HEK293 (cell line): ENCODE results near the gene VCL.

Experiments used
- HOXD13 ChIP-seq: sonication (generic); formaldehyde crosslinking; IDR thresholded peaks from 2 replicates; pipeline ENCODE4 v1.8.0; 2022; ENCODE audit warnings: missing genetic modification reagents, borderline replicate concordance
- MYNN ChIP-seq: fragments of 450-650 bp; formaldehyde crosslinking; IDR thresholded peaks from 2 replicates; pipeline ENCODE4 v1.5.1; 2016; ENCODE audit warnings: missing biosample characterization, missing genetic modification characterization, borderline replicate concordance
- TCF7L2 ChIP-seq: IDR thresholded peaks from 2 replicates; pipeline ENCODE4 v1.6.1; 2011; ENCODE audit warnings: low read depth, mild to moderate bottlenecking, inconsistent platforms, low read length, moderate library complexity, borderline replicate concordance
- TRIM28 ChIP-seq: IDR thresholded peaks from 2 replicates; pipeline ENCODE4 v1.6.1; 2011; ENCODE audit warnings: low read length, control low read depth, borderline replicate concordance
- WT1 ChIP-seq: fragments of 450-650 bp; formaldehyde crosslinking; IDR thresholded peaks from 2 replicates; pipeline ENCODE4 v1.5.1; 2016; ENCODE audit warnings: missing biosample characterization, missing genetic modification characterization
- ZEB2 ChIP-seq: fragments of 450-650 bp; formaldehyde crosslinking; IDR thresholded peaks from 2 replicates; pipeline ENCODE4 v1.5.1; 2016; ENCODE audit warnings: missing biosample characterization, missing genetic modification characterization
- ZNF112 ChIP-seq: fragments of 450-650 bp; formaldehyde crosslinking; IDR thresholded peaks from 2 replicates; pipeline ENCODE4 v1.5.0; 2017; ENCODE audit warnings: missing biosample characterization, missing genetic modification characterization
- ZNF138 ChIP-seq: fragments of 450-650 bp; formaldehyde crosslinking; IDR thresholded peaks from 2 replicates; pipeline ENCODE4 v1.5.1; 2016; ENCODE audit warnings: missing biosample characterization, missing genetic modification characterization, borderline replicate concordance
- ZNF146 ChIP-seq: fragments of 450-650 bp; formaldehyde crosslinking; IDR thresholded peaks from 2 replicates; pipeline ENCODE4 v1.5.1; 2016; ENCODE audit warnings: missing biosample characterization, missing genetic modification characterization
- ZNF175 ChIP-seq: fragments of 450-650 bp; formaldehyde crosslinking; IDR thresholded peaks from 2 replicates; pipeline ENCODE4 v1.5.1; 2016; ENCODE audit warnings: missing biosample characterization, missing genetic modification characterization
- ZNF214 ChIP-seq: fragments of 450-650 bp; formaldehyde crosslinking; IDR thresholded peaks from 2 replicates; pipeline ENCODE4 v1.5.1; 2017; ENCODE audit warnings: missing biosample characterization, mild to moderate bottlenecking, missing genetic modification characterization, borderline replicate concordance
- ZNF274 ChIP-seq, 2 experiments: fragments of 200-500 bp in 1 of 2; fragments of 450-650 bp in 1 of 2; sonication (Bioruptor generic) in 1 of 2; formaldehyde crosslinking in 1 of 2; IDR thresholded peaks; 2 replicates each; pipeline versions ENCODE4 v1.5.1 to v1.6.1; 2014 to 2016; ENCODE audit warnings: borderline replicate concordance in 1 of 2, inconsistent platforms in 1 of 2, low read length in 1 of 2, missing biosample characterization in 1 of 2, missing genetic modification characterization in 1 of 2
- ZNF366 ChIP-seq: fragments of 450-650 bp; formaldehyde crosslinking; conservative IDR thresholded peaks from 2 replicates; pipeline ENCODE4 v1.5.1; 2016; ENCODE audit warnings: missing biosample characterization, missing genetic modification characterization
- ZNF501 ChIP-seq: fragments of 450-650 bp; formaldehyde crosslinking; IDR thresholded peaks from 2 replicates; pipeline ENCODE4 v1.5.1; 2016; ENCODE audit warnings: missing biosample characterization, missing genetic modification characterization
- ZNF548 ChIP-seq: fragments of 450-650 bp; formaldehyde crosslinking; IDR thresholded peaks from 2 replicates; pipeline ENCODE4 v1.5.1; 2016; ENCODE audit warnings: missing biosample characterization, missing genetic modification characterization
- ZSCAN16 ChIP-seq: fragments of 450-650 bp; formaldehyde crosslinking; IDR thresholded peaks from 2 replicates; pipeline ENCODE4 v1.5.1; 2016; ENCODE audit warnings: missing biosample characterization, missing genetic modification characterization
- ZXDB ChIP-seq: fragments of 450-650 bp; formaldehyde crosslinking; IDR thresholded peaks from 2 replicates; pipeline ENCODE4 v1.5.1; 2016; ENCODE audit warnings: missing biosample characterization, missing genetic modification characterization
- TF ChIP-seq, protein P1 (sequence below): fragments of 450-650 bp; formaldehyde crosslinking; IDR thresholded peaks from 2 replicates; pipeline ENCODE4 v1.5.1; 2016; ENCODE audit warnings: missing biosample characterization, missing genetic modification characterization
- TF ChIP-seq, protein P2 (sequence below): fragments of 450-650 bp; formaldehyde crosslinking; IDR thresholded peaks from 2 replicates; pipeline ENCODE4 v1.5.1; 2017; ENCODE audit warnings: missing biosample characterization, missing genetic modification characterization
- TF ChIP-seq, protein P3 (sequence below): IDR thresholded peaks from 2 replicates; pipeline ENCODE4 v1.6.1; 2011; ENCODE audit warnings: mild to moderate bottlenecking, low read depth, low read length, borderline replicate concordance
- TF ChIP-seq, protein P4 (sequence below): fragments of 450-650 bp; formaldehyde crosslinking; IDR thresholded peaks from 2 replicates; pipeline ENCODE4 v1.5.1; 2016; ENCODE audit warnings: missing biosample characterization, missing genetic modification characterization, low read depth
- TF ChIP-seq, protein P5 (sequence below): fragments of 450-650 bp; formaldehyde crosslinking; IDR thresholded peaks from 2 replicates; pipeline ENCODE4 v1.5.1; 2016; ENCODE audit warnings: missing biosample characterization, missing genetic modification characterization
- TF ChIP-seq, protein P6 (sequence below): fragments of 450-650 bp; formaldehyde crosslinking; IDR thresholded peaks from 2 replicates; pipeline ENCODE4 v1.5.1; 2016; ENCODE audit warnings: missing biosample characterization, missing genetic modification characterization
- TF ChIP-seq, protein P7 (sequence below): fragments of 450-650 bp; formaldehyde crosslinking; IDR thresholded peaks from 2 replicates; pipeline ENCODE4 v1.5.1; 2017; ENCODE audit warnings: missing biosample characterization, missing genetic modification characterization

The VCL gene

DNA sequence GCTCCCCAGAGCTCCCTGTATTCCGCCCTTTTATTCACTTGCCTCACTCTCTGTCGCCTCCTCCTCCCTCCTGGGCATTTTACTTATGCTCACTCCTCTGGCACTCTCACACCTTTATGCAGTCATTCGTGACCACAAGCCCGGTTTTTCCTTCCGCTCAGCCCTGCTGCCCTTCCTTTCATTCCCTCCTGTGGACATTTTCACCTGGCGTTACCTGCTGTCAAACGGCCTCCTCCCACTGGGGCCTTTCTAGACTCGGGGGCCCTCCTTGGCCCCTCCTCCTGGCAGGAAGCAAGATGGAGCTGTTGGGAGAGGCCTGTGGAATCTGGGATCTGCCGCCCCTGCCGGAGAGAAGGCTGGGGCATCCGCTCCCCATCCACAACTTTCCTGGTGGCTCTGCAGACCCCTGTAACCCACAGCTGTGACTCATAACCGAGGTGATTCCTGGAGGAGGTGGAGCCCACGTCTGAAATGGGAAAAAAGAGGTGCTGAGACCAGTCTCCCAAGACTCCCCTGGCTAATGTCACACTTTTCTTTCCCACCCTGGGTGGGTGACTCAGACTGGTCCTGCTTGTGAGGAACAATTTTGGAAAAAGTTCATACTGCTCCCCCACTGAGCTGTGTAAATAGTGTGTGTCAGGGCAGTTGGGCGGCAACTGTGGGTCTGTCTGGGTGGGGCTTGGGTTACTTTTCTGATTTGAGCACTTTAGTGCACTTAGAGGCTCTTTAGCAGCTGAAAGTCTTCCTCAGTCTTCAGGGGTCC lies 1.2 kb downstream of the VCL start (continued):
- TF ChIP-seq, protein P1, sequence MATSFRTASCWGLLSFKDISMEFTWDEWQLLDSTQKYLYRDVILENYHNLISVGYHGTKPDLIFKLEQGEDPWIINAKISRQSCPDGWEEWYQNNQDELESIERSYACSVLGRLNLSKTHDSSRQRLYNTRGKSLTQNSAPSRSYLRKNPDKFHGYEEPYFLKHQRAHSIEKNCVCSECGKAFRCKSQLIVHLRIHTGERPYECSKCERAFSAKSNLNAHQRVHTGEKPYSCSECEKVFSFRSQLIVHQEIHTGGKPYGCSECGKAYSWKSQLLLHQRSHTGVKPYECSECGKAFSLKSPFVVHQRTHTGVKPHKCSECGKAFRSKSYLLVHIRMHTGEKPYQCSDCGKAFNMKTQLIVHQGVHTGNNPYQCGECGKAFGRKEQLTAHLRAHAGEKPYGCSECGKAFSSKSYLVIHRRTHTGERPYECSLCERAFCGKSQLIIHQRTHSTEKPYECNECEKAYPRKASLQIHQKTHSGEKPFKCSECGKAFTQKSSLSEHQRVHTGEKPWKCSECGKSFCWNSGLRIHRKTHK (tag by site-specific recombination), result no peak
- TF ChIP-seq, protein P2, sequence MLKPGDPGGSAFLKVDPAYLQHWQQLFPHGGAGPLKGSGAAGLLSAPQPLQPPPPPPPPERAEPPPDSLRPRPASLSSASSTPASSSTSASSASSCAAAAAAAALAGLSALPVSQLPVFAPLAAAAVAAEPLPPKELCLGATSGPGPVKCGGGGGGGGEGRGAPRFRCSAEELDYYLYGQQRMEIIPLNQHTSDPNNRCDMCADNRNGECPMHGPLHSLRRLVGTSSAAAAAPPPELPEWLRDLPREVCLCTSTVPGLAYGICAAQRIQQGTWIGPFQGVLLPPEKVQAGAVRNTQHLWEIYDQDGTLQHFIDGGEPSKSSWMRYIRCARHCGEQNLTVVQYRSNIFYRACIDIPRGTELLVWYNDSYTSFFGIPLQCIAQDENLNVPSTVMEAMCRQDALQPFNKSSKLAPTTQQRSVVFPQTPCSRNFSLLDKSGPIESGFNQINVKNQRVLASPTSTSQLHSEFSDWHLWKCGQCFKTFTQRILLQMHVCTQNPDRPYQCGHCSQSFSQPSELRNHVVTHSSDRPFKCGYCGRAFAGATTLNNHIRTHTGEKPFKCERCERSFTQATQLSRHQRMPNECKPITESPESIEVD (tag by site-specific recombination), result peak; percentile 65; the same call in 1 of the 2 replicates
- TF ChIP-seq ZNF366 (tag by site-specific recombination) (peak; percentile 77), ZNF214 (no peak), TRIM28 (peak; percentile 75; the same call in 1 of the 2 replicates), ZEB2 (tag by site-specific recombination) (peak; percentile 81), ZNF274 (IDR thresholded peaks at IDR 0.05; ENCODE audit: low read length) (no peak), ZNF274 (tag by site-specific recombination; IDR thresholded peaks at IDR 0.05; ENCODE audit: borderline replicate concordance) (no peak), ZNF175 (tag by site-specific recombination) (no peak), ZSCAN16 (tag by site-specific recombination) (no peak), WT1 (tag by site-specific recombination) (0 out of 2 replicates have a peak, but pooled peaks have one; percentile 15), ZNF138 (no peak), ZXDB (tag by site-specific recombination) (no peak; the same call in none of the 2 replicates), TCF7L2 (no peak), MYNN (tag by site-specific recombination) (no peak), ZNF501 (tag by site-specific recombination) (no peak; the same call in 1 of the 2 replicates), ZNF146 (no peak), HOXD13 (CRISPR knock-in tag) (no peak), ZNF548 (tag by site-specific recombination) (no peak), ZNF112 (tag by site-specific recombination) (no peak)
- TF ChIP-seq, protein P3, sequence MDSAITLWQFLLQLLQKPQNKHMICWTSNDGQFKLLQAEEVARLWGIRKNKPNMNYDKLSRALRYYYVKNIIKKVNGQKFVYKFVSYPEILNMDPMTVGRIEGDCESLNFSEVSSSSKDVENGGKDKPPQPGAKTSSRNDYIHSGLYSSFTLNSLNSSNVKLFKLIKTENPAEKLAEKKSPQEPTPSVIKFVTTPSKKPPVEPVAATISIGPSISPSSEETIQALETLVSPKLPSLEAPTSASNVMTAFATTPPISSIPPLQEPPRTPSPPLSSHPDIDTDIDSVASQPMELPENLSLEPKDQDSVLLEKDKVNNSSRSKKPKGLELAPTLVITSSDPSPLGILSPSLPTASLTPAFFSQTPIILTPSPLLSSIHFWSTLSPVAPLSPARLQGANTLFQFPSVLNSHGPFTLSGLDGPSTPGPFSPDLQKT, result no peak
- TF ChIP-seq, protein P4, sequence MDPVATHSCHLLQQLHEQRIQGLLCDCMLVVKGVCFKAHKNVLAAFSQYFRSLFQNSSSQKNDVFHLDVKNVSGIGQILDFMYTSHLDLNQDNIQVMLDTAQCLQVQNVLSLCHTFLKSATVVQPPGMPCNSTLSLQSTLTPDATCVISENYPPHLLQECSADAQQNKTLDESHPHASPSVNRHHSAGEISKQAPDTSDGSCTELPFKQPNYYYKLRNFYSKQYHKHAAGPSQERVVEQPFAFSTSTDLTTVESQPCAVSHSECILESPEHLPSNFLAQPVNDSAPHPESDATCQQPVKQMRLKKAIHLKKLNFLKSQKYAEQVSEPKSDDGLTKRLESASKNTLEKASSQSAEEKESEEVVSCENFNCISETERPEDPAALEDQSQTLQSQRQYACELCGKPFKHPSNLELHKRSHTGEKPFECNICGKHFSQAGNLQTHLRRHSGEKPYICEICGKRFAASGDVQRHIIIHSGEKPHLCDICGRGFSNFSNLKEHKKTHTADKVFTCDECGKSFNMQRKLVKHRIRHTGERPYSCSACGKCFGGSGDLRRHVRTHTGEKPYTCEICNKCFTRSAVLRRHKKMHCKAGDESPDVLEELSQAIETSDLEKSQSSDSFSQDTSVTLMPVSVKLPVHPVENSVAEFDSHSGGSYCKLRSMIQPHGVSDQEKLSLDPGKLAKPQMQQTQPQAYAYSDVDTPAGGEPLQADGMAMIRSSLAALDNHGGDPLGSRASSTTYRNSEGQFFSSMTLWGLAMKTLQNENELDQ, result no peak
- TF ChIP-seq, protein P5, sequence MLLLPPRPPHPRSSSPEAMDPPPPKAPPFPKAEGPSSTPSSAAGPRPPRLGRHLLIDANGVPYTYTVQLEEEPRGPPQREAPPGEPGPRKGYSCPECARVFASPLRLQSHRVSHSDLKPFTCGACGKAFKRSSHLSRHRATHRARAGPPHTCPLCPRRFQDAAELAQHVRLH, result no peak
- TF ChIP-seq, protein P6, sequence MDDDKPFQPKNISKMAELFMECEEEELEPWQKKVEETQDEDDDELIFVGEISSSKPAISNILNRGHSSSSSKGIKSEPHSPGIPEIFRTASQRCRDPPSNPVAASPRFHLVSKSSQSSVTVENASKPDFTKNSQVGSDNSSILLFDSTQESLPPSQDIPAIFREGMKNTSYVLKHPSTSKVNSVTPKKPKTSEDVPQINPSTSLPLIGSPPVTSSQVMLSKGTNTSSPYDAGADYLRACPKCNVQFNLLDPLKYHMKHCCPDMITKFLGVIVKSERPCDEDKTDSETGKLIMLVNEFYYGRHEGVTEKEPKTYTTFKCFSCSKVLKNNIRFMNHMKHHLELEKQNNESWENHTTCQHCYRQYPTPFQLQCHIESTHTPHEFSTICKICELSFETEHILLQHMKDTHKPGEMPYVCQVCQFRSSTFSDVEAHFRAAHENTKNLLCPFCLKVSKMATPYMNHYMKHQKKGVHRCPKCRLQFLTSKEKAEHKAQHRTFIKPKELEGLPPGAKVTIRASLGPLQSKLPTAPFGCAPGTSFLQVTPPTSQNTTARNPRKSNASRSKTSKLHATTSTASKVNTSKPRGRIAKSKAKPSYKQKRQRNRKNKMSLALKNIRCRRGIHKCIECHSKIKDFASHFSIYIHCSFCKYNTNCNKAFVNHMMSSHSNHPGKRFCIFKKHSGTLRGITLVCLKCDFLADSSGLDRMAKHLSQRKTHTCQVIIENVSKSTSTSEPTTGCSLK (tag by site-specific recombination), result no peak
- TF ChIP-seq, protein P7, sequence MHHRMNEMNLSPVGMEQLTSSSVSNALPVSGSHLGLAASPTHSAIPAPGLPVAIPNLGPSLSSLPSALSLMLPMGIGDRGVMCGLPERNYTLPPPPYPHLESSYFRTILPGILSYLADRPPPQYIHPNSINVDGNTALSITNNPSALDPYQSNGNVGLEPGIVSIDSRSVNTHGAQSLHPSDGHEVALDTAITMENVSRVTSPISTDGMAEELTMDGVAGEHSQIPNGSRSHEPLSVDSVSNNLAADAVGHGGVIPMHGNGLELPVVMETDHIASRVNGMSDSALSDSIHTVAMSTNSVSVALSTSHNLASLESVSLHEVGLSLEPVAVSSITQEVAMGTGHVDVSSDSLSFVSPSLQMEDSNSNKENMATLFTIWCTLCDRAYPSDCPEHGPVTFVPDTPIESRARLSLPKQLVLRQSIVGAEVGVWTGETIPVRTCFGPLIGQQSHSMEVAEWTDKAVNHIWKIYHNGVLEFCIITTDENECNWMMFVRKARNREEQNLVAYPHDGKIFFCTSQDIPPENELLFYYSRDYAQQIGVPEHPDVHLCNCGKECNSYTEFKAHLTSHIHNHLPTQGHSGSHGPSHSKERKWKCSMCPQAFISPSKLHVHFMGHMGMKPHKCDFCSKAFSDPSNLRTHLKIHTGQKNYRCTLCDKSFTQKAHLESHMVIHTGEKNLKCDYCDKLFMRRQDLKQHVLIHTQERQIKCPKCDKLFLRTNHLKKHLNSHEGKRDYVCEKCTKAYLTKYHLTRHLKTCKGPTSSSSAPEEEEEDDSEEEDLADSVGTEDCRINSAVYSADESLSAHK (tag by site-specific recombination), result no peak
